Measurements from ENCODE around the gene LRRC32.

LRRC32 gene

DNA sequence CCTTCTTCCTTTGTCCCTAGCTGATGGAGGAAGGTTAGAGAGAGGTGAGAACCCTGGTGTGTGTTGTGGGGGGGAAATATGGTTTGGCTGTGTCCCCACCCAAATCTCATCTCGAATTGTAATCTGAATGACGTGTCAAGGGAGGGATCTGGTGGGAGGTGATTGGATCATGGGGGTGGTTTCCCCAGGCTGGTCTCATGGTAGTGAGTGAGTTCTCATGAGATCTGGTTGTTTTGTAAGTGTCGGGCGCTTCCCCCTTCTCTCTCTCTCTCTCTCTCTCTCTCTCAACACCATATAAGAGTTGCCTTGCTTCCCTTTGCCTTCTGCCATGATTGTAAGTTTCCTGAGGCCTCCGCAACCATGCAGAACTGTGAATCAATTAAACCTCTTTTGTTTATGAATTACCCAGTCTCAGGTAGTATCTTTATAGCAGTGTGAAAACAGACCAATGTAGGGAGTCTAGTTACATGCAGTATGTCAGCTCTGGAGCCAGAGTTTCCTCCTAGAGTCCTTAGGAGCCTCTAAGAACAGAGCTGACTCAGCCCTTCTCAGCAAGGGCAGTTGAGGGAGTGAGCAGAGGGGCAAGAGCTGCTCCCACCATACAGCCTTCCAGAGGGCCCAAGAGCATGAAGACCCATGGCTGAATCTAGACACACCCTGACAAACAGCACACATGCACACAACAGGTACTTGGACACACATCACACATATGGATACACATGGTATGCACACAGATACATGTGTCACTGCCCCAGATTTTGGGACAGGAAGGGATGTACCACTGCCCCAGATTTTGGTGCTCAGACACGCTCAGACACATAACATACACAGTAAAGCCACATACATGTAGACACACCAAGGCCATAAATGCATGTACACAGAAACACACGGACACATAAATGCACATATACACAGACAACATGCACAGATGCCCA is 12.9 kb upstream of the LRRC32 start:
- H3K4me3 ChIP-seq (ENCODE audit: low read depth, low read length): no peak overlapping the region
- DNase-seq (ENCODE audit: low read depth): no peak

DNA sequence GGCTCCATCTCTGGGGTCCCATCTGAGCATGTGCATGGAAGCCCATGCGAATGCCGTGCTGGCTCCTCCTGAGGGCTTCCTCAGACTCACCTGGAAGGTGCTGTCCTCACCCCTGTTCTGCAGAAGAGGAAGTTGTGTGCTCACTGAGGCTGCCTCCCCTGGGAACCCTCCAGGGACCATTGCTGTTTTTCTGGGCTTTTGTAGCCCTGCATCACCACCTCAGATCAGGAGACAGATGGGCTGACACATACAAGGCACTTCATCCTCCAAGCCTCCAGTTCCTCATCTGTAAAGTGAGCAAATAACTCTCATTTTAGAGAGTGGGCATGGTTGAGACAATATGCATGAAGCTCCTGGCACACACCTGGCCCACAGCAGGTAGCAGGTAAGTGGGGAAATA is 12.1 kb upstream of the LRRC32 start:
- no peak for DNase-seq (ENCODE audit: low read depth)
- no peak overlapping the region for H3K4me3 ChIP-seq (ENCODE audit: low read depth, low read length)

DNA sequence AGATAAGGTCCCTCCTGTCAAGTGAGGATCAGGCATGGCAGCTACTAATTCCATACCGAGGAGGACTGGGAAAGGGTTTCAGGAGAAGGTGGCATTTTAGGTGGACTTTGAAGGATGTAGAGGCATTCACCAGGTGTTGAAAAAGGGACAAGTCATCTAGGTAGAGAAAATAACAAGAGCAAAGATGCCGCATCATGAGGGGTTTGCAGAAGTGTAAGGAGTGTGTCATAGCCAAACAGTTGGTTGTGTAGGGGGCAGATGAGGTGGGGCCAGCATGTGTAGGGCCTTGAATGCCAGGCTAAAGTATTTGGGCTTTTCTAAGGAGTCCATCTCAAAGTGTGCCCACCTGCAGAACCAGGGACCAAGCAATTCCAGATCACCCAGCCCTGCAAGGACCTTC is 11.6 kb upstream of the LRRC32 start:
- no peak overlapping the region for H3K4me3 ChIP-seq (ENCODE audit: low read depth, low read length)
- no peak for DNase-seq (ENCODE audit: low read depth)

DNA sequence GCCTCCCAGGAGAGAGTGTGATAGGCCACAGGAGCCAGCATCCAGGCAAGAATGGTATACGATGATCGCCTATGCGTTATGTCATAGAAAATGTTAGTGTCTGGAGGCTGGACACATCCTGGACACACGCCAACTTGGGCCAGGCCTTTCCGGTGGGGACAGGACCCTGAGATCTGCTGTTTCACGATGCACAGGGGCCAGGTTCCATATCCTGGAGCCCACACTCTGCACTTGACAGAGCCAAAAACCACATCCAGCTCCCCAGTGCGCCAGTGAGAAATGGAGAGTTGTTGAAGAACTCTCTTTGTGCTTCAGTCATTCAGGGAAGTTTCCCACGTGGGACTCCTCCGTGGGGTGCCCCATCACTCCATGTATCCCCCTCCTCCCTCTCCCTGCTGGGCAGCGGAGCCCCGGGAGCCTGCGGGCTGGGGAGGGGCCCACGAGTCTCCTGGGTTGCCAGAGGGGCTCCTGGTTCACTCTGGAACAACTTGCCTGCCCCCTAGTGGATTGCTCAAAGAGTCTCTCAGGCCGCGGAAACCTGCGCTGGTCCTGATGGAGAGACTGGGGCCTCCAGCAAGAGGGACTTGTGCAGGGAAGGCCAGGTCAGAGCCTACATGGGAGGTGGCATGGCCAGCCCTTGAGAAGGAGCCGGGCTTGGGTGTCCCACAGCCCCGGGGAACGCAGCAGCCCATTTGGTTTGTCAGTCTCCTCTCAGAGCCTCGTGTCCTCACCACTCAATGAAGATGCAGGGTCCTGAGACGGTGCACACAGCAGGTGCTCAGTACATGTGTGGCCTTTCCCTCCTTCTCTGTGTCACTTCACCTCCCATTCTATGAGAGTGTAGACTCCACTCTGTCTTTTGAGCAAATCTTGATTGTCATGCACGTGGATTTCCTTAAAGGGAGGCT is 10.2 kb upstream of the LRRC32 start:
- no peak overlapping the region for H3K4me3 ChIP-seq (ENCODE audit: low read depth, low read length)
- DNase-seq (ENCODE audit: low read depth): no peak

GRCh38 chr11:76678321-76678720 is 7.8 kb upstream of the LRRC32 start:
- no peak overlapping the region for H3K4me3 ChIP-seq (ENCODE audit: low read depth, low read length)
- DNase-seq (ENCODE audit: low read depth): no peak

GRCh38 chr11:76677458-76677765 is 6.9 kb upstream of the LRRC32 start:
- no peak for DNase-seq (ENCODE audit: low read depth)
- no peak overlapping the region for H3K4me3 ChIP-seq (ENCODE audit: low read depth, low read length)

GRCh38 chr11:76676636-76677457 is 6.3 kb upstream of the LRRC32 start:
- no peak overlapping the region for H3K4me3 ChIP-seq (ENCODE audit: low read depth, low read length)
- DNase-seq (ENCODE audit: low read depth): no peak

DNA sequence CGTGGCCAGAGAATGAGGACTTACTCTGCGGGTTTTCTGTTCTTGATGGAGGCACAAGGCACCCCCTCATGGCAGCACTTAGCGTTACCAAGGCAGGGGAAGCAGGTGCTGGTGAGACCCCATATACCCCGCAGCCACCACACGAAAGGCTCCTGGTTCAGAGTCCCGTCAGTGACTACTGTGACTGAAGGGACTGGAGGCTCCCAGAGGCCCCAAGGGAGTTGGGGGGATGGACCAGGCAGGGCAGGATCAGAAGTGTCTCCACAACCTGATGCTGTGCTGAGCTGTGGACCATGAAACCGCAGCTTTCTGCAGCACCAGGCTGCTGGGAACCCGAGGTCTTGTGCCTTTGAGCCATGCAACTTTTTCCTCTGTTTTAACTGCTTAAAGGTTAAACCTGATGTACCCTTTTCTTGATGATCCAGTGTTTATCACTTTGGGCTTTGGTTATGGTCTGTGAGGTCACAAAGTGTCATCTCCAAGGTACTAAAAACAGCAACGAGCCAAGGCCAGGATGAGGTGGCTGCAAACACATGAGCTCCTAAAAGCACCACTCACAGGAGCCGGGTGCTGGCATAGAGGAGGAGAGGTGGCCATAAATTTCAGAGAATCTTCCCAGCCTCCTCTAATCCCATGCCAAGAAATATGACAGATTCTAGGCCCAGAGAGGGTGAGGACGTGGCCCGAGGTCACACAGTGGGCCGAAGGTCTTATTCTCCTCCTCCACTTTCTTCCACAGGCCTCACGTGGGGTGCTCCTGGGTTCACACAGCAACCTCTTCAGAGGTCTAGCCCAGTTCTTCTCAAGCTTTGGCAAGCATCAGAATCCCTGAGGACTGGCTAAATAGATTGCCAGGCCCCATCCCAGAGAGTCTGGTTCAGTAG is 4.2 kb upstream of the LRRC32 start:
- no peak for DNase-seq (ENCODE audit: low read depth)
- H3K4me3 ChIP-seq (ENCODE audit: low read depth, low read length): no peak overlapping the region

GRCh38 chr11:76673176-76674142 is 2.9 kb upstream of the LRRC32 start:
- H3K4me3 ChIP-seq (ENCODE audit: low read depth, low read length): no peak overlapping the region

DNA sequence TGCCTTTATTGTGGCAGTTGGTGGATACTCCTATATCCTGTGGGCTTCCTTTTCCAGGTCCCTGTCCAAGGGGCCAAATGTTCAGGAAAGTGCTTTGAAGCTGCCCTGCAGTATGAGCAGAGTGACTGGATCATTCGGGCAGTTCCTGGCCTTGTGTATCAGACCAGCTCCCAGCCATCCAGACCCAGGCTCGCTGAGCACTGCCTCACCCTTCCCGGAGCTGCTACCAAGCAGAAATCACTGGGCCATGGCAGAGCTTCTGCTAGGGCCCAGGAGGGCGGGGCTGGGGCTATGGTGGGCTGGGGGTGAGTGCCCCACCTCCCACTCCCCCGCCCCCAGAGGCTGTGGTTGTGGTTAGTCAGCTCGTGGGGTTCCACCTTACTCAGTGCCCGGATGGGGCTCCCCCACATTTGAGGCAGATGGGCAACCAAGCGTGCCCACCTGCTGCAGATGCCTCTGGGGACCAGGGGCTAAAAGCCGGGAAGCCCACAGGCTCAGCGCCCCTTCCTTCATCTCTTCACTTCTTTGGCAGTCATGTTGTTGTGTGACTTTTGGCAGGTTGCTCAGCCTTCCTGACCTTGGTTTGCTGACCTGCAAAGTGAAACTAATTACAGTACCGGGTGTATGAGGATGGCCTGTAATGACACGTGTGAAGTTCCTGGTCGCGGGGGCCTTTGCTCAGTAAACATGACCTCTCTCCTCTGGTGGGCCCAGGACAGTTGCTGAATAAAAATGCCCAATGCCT is 2.1 kb upstream of the LRRC32 start:
- DNase-seq (ENCODE audit: low read depth): no peak
- no peak overlapping the region for H3K4me3 ChIP-seq (ENCODE audit: low read depth, low read length)

More at GRCh38 chr11:76673176-76674142, 2.9 kb upstream of the LRRC32 start:
- DNase-seq (ENCODE audit: low read depth): no peak

- no peak for DNase-seq (ENCODE audit: low read depth)
- no peak overlapping the region for H3K4me3 ChIP-seq (ENCODE audit: low read depth, low read length)
These were observed 1.2 kb upstream of the LRRC32 start for GRCh38 chr11:76671626-76672309.

- peak overlapping the region; percentile 52 for H3K4me3 ChIP-seq (ENCODE audit: low read depth, low read length)
- DNase-seq (ENCODE audit: low read depth): no peak
These were observed 668 bp upstream of the LRRC32 start for GRCh38 chr11:76671237-76671592.

DNA sequence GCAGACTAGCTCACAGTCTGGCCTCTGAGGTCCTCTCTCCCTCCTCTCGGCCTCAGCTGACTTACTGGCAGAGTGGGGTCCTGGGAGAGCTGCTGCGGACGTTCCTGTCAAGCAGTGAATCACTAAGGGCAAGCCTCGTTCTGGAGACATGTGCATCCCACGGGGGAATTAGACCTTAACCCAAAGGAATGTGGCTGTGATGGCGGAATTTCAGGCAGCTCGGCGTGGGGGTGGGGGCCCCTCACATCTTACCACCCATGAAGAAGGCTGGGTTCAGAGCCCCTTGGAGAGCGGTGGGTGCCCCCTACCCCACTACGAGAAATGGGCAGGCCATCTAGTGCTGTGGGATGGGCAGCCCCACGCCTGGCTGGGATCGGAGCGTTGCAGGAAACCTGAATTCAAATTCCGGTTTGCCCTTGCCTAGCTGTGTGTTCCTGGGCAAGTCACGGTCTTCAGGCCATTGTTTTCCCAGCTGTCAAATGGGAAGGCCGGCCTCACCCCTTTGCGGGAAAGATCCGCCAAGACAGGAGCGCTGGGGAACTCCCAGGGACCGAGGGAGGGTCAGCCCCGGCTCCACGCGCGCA is 554 bp downstream of the LRRC32 start:
- DNase-seq (ENCODE audit: low read depth): peak; percentile 74

DNA sequence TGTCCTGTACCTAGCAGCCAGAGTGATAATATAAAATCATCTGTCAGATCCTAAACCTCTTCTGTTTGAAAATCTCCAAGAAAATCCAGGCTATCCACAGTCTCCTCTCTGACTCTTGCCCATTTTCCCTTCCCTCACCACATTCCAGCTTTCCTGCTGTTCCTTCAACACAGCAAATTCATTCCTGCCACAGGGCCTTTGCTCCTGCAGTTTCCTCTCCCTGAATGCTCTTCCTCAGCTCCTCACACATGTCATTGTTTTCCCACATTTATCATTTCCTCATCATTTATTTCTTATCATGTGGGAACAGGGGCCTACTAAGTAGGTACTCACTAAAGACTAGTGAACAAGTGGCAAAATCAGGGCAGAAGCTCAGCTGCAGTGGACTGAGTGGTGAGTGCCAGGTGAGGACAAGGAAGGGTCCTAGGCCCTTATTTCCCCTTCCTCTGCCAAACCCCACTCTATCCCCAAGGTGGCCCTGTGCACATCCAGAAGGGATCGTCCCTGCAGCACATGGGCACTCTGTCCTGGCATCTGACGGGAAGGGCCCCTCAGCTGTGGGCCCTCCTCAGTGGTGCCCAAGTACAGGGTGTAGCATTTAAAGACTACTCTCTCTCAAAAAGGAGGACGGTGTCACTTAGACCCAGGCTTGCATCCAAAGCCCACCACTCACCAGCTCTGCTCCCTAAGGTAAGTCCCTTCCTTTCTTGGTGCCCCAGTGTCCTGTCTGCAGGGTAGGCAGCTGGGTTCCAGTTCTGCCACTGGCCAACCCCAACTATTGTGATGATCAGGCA is 2.0 kb downstream of the LRRC32 start:
- H3K4me3 ChIP-seq (ENCODE audit: low read depth, low read length): no peak overlapping the region
- DNase-seq (ENCODE audit: low read depth): no peak

More for the DNA sequence above, 554 bp downstream of the LRRC32 start:
- peak overlapping the region; percentile 52 for H3K4me3 ChIP-seq (ENCODE audit: low read depth, low read length)

DNA sequence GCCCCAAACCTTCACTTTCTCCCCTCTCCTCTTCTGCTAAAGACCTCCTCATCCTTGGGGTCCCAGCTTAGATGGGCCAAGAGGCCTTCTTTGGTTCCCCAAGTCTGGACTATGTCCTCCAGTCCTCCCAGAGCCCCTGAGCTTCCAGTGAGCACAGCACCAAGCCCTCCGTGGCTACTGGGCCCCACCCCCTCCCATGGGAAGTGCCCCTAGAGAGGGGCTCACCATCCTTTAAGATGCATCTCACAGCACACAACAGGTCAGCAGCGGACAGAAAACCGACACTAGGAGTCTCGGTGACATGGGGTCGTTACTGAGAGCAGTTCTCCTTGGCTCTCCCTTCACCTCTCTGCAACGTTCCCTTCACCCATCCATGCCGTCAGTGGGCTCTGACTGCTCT is 2.7 kb downstream of the LRRC32 start:
- no peak for DNase-seq (ENCODE audit: low read depth)
- no peak overlapping the region for H3K4me3 ChIP-seq (ENCODE audit: low read depth, low read length)
